Suprapubic skin (tissue), 4 donors: ENCODE data around the gene ASPDH. TPM values are rescaled to one million over a fixed set of nuclear protein-coding genes. Genes with fewer than 3 reads are reported as not detected.
"Not testable (repeated sequence)": the region's sequence is repeated elsewhere in the genome, so short reads cannot be mapped to it uniquely, and the experiment has no call there.

Experiments
- DNase-seq, 2 donors: peaks; one replicate each; pipeline ENCODE4 v3.0.0-alpha.2; 2019; ENCODE audit warnings: low spot score in 2 of 2
- H3K27ac ChIP-seq: fragments of 200-600 bp; sonication (generic); one replicate; pipeline ENCODE4 v1.5.1; 2019
- H3K27me3 ChIP-seq: fragments of 200-600 bp; sonication (generic); one replicate; pipeline ENCODE4 v1.5.1; 2019
- H3K36me3 ChIP-seq: fragments of 200-600 bp; sonication (generic); one replicate; pipeline ENCODE4 v1.5.1; 2019
- H3K4me1 ChIP-seq: fragments of 200-600 bp; sonication (generic); one replicate; pipeline ENCODE4 v1.5.1; 2019
- H3K4me3 ChIP-seq: fragments of 200-600 bp; sonication (generic); one replicate; pipeline ENCODE4 v1.5.1; 2019; ENCODE audit warnings: mild to moderate bottlenecking
- H3K9me3 ChIP-seq: fragments of 200-600 bp; sonication (generic); one replicate; pipeline ENCODE4 v1.5.1; 2019
- CTCF ChIP-seq, 2 donors: fragments of 200-600 bp in 1 of 2; fragments of 450-650 bp in 1 of 2; sonication (generic) in 1 of 2; IDR thresholded peaks; one replicate each; pipeline ENCODE4 v1.5.1; 2016 to 2019; ENCODE audit warnings: antibody characterized with exemption in 2 of 2, mild to moderate bottlenecking in 1 of 2, moderate library complexity in 1 of 2
- EP300 ChIP-seq: sonication (generic); formaldehyde crosslinking; IDR thresholded peaks from one replicate; pipeline ENCODE4 v1.6.1; 2017; ENCODE audit warnings: antibody characterized with exemption
- POLR2A ChIP-seq, 2 donors: fragments of 450-650 bp; IDR thresholded peaks; one replicate each; pipeline ENCODE4 v1.6.1; 2017; ENCODE audit warnings: antibody characterized with exemption in 2 of 2, mild to moderate bottlenecking in 2 of 2, moderate library complexity in 2 of 2
- POLR2AphosphoS5 ChIP-seq, 3 donors: sonication (generic); formaldehyde crosslinking; IDR thresholded peaks; one replicate each; pipeline ENCODE4 v1.6.1; 2017; ENCODE audit warnings: antibody characterized with exemption in 3 of 3
- WGBS: methylation state at CpG from one replicate; pipeline ENCODE4 v1.1.5; 2018; 5-methylcytosine and 5-hydroxymethylcytosine counted together
- total RNA-seq, 4 donors: library from RNA; depleted of rRNA; stranded (reverse); fragments of >200 nt; gene quantifications; one replicate each; pipeline ENCODE4 v1.1.0, GENCODE V29; 2016

ASPDH gene
- total RNA-seq, 4 donors from 2014 or later = not detected

- DNase-seq = no peak
- H3K27ac ChIP-seq = peak overlapping the region; percentile 81
- no peak for TF ChIP-seq CTCF (IDR thresholded peaks at IDR 0.05)
- no peak for TF ChIP-seq POLR2AphosphoS5 (IDR thresholded peaks at IDR 0.05)
- no peak for TF ChIP-seq POLR2A (IDR thresholded peaks at IDR 0.05)
- TF ChIP-seq EP300 = no peak
- 14% methylated on average over 20 of the region's 20 CpGs for WGBS
- peaks cover 31% of the 10 kb centered on the region for H3K36me3 ChIP-seq
- H3K4me1 ChIP-seq = peaks cover 13% of the 10 kb centered on the region
- H3K9me3 ChIP-seq = no peaks in the 10 kb centered on the region
- no peaks in the 10 kb centered on the region for H3K27me3 ChIP-seq
- H3K4me3 ChIP-seq = peak overlapping the region; percentile 91
Measured at GRCh38 chr19:50476907-50477238, 36.8 kb downstream of the ASPDH start.

- TF ChIP-seq POLR2AphosphoS5 (IDR thresholded peaks at IDR 0.05) (peak in 2 of 3 donors; percentile 9 to 38), EP300 (no peak), POLR2A (IDR thresholded peaks at IDR 0.05) (peak; percentile 4 to 46)
- DNase-seq = peak; percentile 91 to 93
- H3K4me3 ChIP-seq = peak within 1 kb of the TSS; percentile 91
- H3K9me3 ChIP-seq = no peaks in the 10 kb centered on the region
- under 1% methylated on average over 43 of the region's 58 CpGs for WGBS
- peaks cover 26% of the 10 kb centered on the region for H3K36me3 ChIP-seq
- H3K27me3 ChIP-seq = no peaks in the 10 kb centered on the region
- H3K27ac ChIP-seq = peak within 1 kb of the TSS; percentile 81
- H3K4me1 ChIP-seq = peaks cover 13% of the 10 kb centered on the region
Measured at GRCh38 chr19:50476224-50476906, 37.3 kb downstream of the ASPDH start, which contains the start of the genes EMC10 and GARIN5A. TSS of gene EMC10 (plus strand) at chr19:50476507. CDS start at chr19:50476545, 38 bp downstream. TSS of gene GARIN5A (minus strand) at chr19:50476848. CDS start at chr19:50476388, 460 bp downstream.

- Histone ChIP-seq H3K4me1 (peaks cover 13% of the 10 kb centered on the region), H3K27ac (peak overlapping the region; percentile 81), H3K27me3 (no peaks in the 10 kb centered on the region), H3K36me3 (peaks cover 20% of the 10 kb centered on the region), H3K9me3 (no peaks in the 10 kb centered on the region), H3K4me3 (peak overlapping the region; percentile 91)
- TF ChIP-seq POLR2AphosphoS5 (IDR thresholded peaks at IDR 0.05) (peak in 1 of 3 donors; percentile 6), EP300 (no peak)
- WGBS = 77% methylated on average over 26 of the region's 29 CpGs
- no peak for DNase-seq
Measured at GRCh38 chr19:50475736-50476223, 37.9 kb downstream of the ASPDH start.

GRCh38 chr19:50475101-50475568 is 38.6 kb downstream of the ASPDH start:
- Histone ChIP-seq H3K27me3 (no peaks in the 10 kb centered on the region), H3K27ac (no peak overlapping the region), H3K4me3 (no peak overlapping the region), H3K9me3 (no peaks in the 10 kb centered on the region), H3K36me3 (peaks cover 13% of the 10 kb centered on the region), H3K4me1 (peaks cover 13% of the 10 kb centered on the region)
- WGBS = 73% methylated on average over 12 of the region's 12 CpGs
- no peak for DNase-seq
- no peak for TF ChIP-seq POLR2A (IDR thresholded peaks at IDR 0.05)
- TF ChIP-seq EP300 = no peak

GRCh38 chr19:50473336-50473735 is 40.4 kb downstream of the ASPDH start:
- not testable (repeated sequence) for H3K36me3 ChIP-seq, H3K4me3 ChIP-seq, DNase-seq, H3K27me3 ChIP-seq, H3K9me3 ChIP-seq, H3K27ac ChIP-seq
- 63% methylated on average over 3 of the region's 3 CpGs for WGBS
- peaks cover 13% of the 10 kb centered on the region for H3K4me1 ChIP-seq

- H3K27ac ChIP-seq = no peak overlapping the region
- H3K4me1 ChIP-seq = peaks cover 5% of the 10 kb centered on the region
- no peak for DNase-seq
- TF ChIP-seq EP300 (no peak), CTCF (IDR thresholded peaks at IDR 0.05) (no peak), POLR2A (IDR thresholded peaks at IDR 0.05) (no peak), POLR2AphosphoS5 (IDR thresholded peaks at IDR 0.05) (no peak)
- H3K9me3 ChIP-seq = no peaks in the 10 kb centered on the region
- no peaks in the 10 kb centered on the region for H3K36me3 ChIP-seq
- H3K27me3 ChIP-seq = no peaks in the 10 kb centered on the region
- WGBS = 85% methylated on average over 6 of the region's 6 CpGs
- H3K4me3 ChIP-seq = no peak overlapping the region
Measured at GRCh38 chr19:50468818-50469217, 44.9 kb downstream of the ASPDH start.

- no peak for DNase-seq
- H3K4me3 ChIP-seq = no peak overlapping the region
- WGBS = 84% methylated on average over 18 of the region's 18 CpGs
- peaks cover under 1% of the 10 kb centered on the region for H3K27me3 ChIP-seq
- no peaks in the 10 kb centered on the region for H3K36me3 ChIP-seq
- no peaks in the 10 kb centered on the region for H3K9me3 ChIP-seq
- peaks cover 5% of the 10 kb centered on the region for H3K4me1 ChIP-seq
- H3K27ac ChIP-seq = no peak overlapping the region
- TF ChIP-seq EP300 (no peak), POLR2AphosphoS5 (IDR thresholded peaks at IDR 0.05) (no peak), POLR2A (IDR thresholded peaks at IDR 0.05) (no peak), CTCF (IDR thresholded peaks at IDR 0.05) (no peak)
Measured at GRCh38 chr19:50467566-50467965, 46.1 kb downstream of the ASPDH start.
